RKO (cell line): ENCODE measurements around the gene STOX2.
A peak's percentile ranks its signal among the peaks of the same experiment; 100 is the strongest.

Source experiments
- DNase-seq: peaks from one replicate; pipeline ENCODE4 v3.0.0-alpha.2; 2016; ENCODE audit warnings: low spot score

Gene STOX2

GRCh38 chr4:183986971-183987946 is 82.2 kb downstream of the STOX2 start:
- DNase-seq, result peak; percentile 86

DNA sequence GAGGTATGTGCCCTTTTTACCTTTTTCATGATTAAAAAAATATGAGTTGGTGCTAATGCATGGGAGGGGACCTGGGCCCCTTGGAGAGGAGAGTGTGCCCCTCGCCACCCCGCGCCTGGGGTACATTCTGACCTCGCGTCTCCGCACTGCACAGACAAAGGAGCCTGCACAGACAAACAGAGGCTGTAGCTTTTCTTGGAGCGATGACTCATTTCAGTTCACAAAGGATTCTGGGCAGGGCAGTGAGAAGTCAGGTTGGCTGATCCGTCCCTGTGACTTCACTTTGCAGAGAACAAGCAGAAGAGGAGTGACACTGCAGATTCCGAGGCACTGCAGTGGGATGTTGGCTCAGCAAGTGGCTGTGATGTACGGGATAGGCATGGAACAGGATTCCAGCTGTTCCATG is 82.9 kb downstream of the STOX2 start:
- peak; percentile 96 for DNase-seq

- no peak for DNase-seq
These were observed 83.8 kb downstream of the STOX2 start for GRCh38 chr4:183988874-183989273.

GRCh38 chr4:183989461-183989860 is 84.4 kb downstream of the STOX2 start:
- no peak for DNase-seq

GRCh38 chr4:183989931-183990330 is 84.8 kb downstream of the STOX2 start:
- no peak for DNase-seq

DNA sequence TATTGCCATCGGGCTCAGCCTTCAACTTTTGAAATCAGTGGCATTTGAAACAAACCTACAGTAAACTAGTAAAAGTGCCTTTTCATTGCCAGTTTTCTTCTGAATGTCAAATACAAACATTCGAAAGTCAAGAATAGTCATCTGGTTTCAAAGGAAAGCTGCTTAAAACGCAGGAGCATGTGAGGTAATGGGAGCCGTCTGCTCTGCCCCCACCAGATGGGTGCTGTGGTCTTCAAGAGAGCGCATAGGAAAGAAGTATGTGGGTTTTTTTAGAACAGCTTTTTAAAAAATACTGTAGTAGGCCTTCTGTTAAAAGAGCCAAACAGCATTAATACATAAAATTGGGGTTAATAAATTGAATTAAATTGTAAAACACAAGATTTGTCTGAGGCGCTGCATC is 88.6 kb downstream of the STOX2 start:
- no peak for DNase-seq

DNA sequence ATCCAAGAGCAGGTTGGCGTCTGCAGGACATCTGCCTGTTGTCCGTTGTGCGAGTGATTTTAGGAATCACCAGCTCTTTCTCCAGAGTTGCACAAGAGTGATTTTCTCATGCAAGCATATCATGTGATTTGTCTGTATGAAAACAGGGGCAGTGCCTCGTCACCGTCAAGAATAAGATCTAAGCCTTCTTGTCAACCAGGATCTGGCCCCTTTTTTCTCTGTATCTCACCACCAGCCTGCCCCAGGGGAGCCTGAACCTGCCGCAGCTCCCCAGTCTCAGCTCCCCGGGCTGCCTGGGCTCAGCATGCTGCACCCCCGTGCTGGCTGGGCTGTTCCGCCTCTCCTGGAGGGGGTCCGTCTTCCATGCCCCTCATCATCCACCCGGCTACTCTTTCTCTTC is 90.5 kb downstream of the STOX2 start:
- DNase-seq, result no peak

GRCh38 chr4:183996868-183997267 is 91.8 kb downstream of the STOX2 start:
- DNase-seq, result peak; percentile 2

GRCh38 chr4:183999435-183999834 is 94.3 kb downstream of the STOX2 start:
- no peak for DNase-seq

DNA sequence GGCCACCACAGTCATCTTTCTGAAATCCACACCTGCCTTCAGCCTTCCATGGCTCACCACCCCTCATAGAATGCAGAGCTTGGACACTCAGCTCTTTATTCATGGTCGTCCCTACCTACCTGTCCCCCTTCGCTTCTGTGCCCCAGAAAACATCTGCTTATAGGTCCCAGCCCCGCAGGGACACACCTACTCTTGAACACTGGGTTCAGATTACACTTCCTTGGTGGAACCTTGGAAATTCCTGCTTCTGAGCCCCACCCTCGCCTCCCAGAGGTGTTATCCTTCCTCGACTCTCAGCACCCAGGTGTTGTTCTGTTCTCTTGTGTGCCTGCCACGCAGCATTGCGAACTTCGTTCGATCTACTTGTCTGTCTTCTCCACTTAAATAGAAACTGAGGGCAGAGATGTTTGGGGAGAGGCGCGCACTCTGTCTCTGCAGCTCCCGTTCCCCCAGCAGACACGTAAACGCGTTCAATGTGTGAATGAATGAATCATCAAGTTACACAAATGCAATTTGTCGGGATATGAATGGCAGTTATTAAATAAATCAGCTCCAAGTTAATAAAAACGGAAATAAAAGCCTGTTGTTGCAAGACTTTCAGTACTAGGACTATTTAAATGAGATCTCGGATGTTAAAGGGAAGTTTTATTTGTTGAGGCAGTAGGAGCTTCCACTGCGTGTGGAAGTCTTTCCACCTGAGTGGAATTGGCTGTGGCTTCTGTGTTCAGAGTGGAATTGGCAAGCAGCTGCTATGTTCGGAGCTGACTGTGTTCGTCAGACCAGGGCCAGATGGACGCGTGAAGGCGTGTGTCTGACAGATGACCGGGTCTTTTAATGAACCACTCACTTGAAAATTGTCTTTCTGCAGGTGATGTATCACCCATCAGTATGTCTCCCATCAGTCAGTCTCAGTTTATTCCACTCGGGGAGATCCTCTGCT is 95.6 kb downstream of the STOX2 start:
- no peak for DNase-seq

DNA sequence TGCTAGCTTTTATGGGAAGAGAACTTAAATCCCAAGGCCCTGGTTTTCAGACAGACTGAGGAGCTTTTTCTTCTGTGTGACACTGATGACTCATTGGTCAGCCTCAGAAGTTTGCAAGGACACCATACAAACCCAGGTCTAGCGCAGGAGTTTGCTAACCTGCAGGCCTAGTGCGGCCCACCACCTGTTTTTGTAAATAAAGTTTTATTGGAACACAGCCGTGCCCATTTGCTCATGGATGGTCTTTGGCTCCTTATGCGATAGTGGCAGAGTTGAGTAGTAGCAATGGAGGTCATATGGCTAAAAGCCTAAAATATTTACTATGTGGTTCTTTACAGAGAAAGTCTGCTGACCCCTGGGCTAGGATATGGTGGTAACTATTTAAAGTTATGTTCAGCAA is 98.3 kb downstream of the STOX2 start:
- no peak for DNase-seq

DNA sequence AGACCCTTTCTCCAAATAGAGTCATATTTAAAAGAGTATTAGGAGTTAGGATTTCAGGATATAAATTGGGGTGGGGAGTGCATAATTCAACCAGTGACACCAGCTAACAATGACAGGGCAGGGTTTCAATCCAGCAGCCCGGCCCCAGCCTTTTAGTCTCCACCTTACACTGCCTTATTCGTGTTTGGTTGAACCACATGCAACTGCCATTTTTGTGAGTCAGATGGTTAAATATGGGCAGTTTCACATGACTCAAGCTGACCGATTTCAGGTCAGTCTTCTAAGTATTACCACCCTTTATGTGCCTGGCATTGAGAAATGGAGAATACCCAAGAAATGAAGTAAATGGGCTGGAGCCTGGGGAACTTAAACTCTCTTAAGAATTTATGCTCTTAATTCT is 102.8 kb downstream of the STOX2 start:
- peak; percentile 32 for DNase-seq

GRCh38 chr4:184010696-184011095 is 105.6 kb downstream of the STOX2 start:
- no peak for DNase-seq

DNA sequence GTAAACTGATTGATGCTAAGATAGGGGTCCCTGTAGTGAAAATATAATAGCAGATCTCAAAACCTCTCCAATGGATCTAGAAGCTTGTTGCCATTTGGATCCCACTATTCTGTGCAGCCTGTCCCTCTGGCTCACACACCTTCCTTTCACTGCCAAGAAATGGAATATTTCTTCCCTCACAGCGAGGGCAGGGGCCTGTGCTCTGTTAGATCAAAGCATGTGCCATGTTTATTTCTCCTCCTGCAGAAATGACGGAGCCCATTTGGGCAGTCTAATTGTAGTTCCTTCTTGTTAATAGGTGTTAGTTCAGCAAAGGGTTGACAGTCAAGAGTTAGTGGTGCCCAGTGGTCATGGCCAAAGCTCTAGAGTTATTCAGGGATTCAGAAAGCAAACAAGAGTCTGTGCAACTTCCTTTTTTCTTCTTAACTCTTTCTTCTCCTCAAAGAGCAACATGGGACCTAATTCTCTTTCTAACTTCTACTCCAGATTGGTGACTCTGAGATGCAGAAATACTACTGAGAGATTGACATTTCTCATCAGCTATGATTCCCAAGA is 106.8 kb downstream of the STOX2 start:
- no peak for DNase-seq

DNA sequence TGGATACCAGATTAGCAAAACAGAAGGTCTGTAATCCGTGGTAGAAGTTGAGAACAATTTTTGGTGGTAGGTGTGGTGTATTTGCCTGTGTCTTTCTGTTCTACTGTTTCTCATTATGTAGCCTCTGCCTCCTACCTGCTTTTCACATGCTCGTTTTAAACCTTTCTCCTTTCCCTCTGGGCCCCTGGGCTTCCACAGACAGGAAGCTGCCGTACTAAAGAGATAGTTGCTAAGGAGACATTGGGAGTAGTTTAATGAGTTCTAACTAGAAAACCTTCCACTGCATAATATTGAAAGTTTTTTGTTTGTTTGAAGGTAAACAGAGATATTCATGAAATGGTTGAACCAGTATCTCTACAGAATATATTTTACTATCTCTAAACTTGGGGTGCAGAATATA is 107.8 kb downstream of the STOX2 start:
- no peak for DNase-seq

GRCh38 chr4:184014301-184014700 is 109.2 kb downstream of the STOX2 start:
- no peak for DNase-seq

DNA sequence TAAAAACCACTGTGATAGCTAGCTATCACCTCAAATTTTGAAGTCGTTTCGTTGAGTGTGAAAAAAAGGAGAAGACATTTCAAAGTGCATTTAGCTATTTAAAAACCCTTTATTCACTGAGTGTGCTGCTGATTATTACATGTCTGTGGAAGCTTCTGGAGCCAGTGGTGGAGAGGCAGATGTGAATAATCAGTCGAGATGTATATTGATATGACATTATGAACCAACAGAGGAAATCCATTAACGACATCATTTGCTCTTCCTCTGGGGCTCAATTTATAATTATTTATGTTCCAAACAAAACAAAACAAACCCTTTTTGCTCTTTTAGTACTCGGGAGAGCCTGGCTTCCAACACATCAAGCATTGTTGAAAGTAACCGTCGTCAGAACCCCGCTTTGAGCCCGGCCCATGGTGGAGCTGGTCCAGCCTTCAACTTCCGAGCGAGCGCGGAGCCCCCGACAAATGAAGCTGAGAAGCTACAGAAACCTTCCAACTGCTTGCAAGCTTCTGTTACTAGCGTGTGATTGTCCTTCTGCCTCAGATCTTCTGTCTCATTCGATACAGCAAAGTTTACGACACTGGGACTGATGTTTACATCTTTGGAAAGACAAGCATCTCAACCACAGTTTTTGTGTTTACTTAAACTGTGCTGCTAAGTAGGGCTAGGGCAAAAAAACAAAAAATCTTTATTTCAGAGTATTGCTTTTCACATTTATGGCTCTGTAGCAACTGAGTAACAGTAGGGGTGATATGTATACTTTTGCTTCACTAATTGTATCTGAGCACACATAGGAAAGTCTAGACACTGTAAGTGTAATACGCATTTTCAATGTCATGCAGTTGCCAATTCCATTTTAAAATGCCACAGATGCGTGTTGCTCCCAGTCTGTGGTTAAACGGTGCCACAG is 111.9 kb downstream of the STOX2 start:
- DNase-seq, result no peak

- no peak for DNase-seq
These were observed 114.0 kb downstream of the STOX2 start for GRCh38 chr4:184019076-184019475.

- DNase-seq, result no peak
These were observed 114.8 kb downstream of the STOX2 start for GRCh38 chr4:184019667-184020623.

GRCh38 chr4:184021389-184021788 is 116.3 kb downstream of the STOX2 start:
- DNase-seq, result no peak
